ENCODE results near the gene MRPS22. TPM values are rescaled to one million over a fixed set of nuclear protein-coding genes. Genes with fewer than 3 reads are reported as not detected.

Gene MRPS22
- total RNA-seq, 2 donors from 2014 or later = 31.8 to 41.6 TPM

DNA sequence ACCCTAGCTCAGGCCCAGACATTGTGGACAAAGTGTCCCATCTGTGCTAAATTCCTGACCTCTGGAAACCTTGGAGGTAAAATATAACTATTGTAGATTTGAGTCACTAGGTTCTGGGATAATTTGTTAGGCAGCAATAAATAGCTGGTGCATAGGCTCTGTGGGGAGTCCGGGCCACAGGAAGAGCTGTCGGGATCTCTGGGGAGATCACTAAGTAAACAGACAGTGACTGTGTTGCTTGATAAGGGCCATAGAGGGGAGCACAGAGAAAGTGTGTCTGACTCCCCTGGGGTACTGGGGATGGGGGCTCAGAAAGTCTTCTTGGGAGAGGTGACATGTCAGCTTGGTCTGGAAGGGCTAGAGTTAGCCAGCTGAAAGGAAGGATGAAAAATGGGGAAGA is 37.7 kb upstream of the MRPS22 start:
- no peaks in the 10 kb centered on the region for H3K9me3 ChIP-seq (ENCODE audit: control insufficient read depth, low read length, poor library complexity, severe bottlenecking)
- Mint-ChIP-seq H3K4me3 (no peak overlapping the region), H3K4me1 (peaks cover 7% of the 10 kb centered on the region), H3K27me3 (peaks cover 31% of the 10 kb centered on the region), H3K36me3 (ENCODE audit: low read depth) (no peaks in the 10 kb centered on the region), H3K27ac (no peak overlapping the region)
- no peak for ATAC-seq
- DNase-seq = no peak

DNA sequence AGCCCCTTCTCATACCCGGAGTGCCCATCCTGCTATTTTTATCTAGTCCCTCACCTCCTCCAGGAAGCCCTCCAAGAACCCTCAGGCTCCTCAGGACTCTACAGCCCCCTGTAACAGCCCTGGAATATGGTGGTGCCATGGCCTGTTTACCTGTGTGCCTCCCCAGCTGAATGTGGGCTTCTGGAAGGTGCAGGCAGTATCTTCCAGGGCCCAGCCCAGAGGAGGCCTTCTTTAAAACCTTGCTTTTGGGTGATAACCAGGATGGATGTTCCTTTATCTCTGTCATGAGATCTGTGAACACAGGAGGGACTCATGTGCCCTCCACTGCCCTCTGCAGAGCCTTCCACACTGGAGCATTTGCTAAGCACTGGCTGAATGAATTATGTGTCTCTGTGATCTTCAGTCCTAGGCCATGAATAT is 36.7 kb upstream of the MRPS22 start:
- no peak for ATAC-seq
- H3K27me3 Mint-ChIP-seq = peaks cover 34% of the 10 kb centered on the region
- DNase-seq = no peak
- H3K4me1 Mint-ChIP-seq = peaks cover 6% of the 10 kb centered on the region
- H3K27ac Mint-ChIP-seq = no peak overlapping the region
- H3K4me3 Mint-ChIP-seq = no peak overlapping the region
- peaks cover 2% of the 10 kb centered on the region for H3K36me3 Mint-ChIP-seq (ENCODE audit: low read depth)
- no peaks in the 10 kb centered on the region for H3K9me3 ChIP-seq (ENCODE audit: control insufficient read depth, low read length, poor library complexity, severe bottlenecking)

DNA sequence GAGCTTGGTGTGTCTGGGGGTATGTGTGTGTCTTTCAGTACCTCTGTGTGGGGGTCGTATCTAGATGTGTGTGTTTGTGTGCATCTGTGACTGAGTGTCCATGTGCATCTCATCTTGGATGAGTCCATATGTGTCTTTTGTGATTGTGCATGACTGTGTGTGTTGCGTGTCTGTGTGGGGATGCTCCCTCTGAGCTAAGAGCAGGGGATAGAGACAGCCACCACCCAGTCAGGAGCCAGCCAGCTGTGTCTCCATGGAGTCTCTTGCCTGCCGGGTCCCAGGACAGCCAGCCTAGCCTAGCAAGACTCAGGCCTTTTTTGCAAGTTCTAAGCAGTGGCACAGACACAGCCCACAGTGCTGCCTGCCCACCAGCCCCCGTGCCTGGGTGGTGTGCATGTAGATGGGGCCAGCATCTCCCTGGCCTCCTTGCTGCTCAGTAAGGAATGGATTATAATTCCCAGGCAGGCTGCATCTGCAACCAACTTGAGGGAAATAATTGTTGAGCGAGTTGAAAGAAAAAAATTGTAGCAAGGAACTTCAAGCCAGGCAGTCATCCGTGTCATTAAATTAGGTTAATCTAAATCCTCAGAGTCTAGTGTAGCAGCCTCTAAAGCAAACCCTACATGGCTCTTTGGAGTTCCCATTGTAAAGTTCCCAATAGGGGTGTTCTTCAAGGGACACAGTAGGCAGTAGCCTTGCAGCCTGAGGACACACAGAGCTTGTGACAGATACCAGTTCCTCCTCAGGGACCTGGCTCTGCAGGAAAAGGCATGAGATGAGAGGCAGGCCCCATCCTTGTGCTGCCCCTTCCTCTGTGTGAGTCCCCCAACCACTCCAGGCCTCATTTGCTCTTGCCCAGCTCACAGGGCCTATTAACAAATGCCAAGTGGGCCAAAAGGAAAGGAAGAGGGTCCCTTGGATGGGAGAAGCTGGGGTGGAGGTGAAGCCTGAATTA is 35.9 kb upstream of the MRPS22 start:
- no peaks in the 10 kb centered on the region for H3K9me3 ChIP-seq (ENCODE audit: control insufficient read depth, low read length, poor library complexity, severe bottlenecking)
- ATAC-seq (no peak), DNase-seq (no peak)
- Mint-ChIP-seq H3K4me1 (peaks cover 2% of the 10 kb centered on the region), H3K36me3 (ENCODE audit: low read depth) (peaks cover 2% of the 10 kb centered on the region), H3K4me3 (no peak overlapping the region), H3K27me3 (peaks cover 35% of the 10 kb centered on the region), H3K27ac (no peak overlapping the region)

DNA sequence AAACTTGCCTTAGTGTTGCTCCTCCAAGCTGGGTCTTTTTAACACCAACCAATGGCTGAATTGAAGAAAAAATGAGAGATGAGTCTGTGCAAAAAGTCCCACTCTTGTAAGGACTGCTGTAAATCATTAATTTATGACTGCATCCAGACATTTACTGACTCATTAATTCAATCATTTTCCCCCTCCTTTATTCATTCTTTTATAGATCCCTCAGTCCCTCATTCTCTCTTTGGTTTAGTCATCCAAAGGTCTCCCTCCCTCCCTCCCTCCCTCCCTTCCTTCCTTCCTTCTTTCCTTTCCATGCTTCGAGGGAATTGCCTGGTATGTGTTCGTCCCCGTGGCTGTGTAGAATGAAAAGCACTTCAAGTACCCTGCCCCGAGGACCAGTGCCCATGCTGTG is 35.3 kb upstream of the MRPS22 start:
- Mint-ChIP-seq H3K27me3 (peaks cover 39% of the 10 kb centered on the region), H3K27ac (no peak overlapping the region), H3K4me1 (peaks cover 2% of the 10 kb centered on the region), H3K36me3 (ENCODE audit: low read depth) (peaks cover 2% of the 10 kb centered on the region), H3K4me3 (no peak overlapping the region)
- ATAC-seq (no peak), DNase-seq (no peak)
- no peaks in the 10 kb centered on the region for H3K9me3 ChIP-seq (ENCODE audit: control insufficient read depth, low read length, poor library complexity, severe bottlenecking)

DNA sequence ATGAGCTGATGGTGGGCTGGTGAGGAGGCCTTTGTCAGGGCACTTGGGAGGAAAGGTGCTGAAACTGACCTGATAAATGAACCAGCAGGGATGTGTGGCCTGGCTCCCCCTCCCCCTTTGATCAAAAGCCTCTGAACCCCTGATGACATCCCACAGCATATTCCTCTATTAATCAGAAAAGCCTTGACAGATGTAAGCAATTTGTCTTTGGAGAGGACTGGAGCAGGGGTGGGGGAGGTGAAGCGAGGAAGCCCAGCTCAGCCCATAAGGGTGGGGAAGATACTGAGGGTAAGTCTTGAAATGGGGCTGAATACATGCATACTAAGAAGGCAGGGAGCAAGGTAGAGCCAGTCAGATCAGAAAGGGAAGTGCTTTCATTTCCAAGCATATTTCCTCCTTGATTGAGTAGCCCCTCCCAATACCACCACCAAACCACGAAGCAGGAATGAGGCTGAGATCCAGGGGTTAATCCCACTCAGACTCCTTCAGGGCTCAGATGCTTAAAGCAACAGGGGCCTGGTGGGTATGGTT is 34.7 kb upstream of the MRPS22 start:
- H3K4me3 Mint-ChIP-seq = no peak overlapping the region
- H3K9me3 ChIP-seq (ENCODE audit: control insufficient read depth, low read length, poor library complexity, severe bottlenecking) = no peaks in the 10 kb centered on the region
- peaks cover 41% of the 10 kb centered on the region for H3K27me3 Mint-ChIP-seq
- peaks cover 2% of the 10 kb centered on the region for H3K4me1 Mint-ChIP-seq
- no peak overlapping the region for H3K27ac Mint-ChIP-seq
- no peak for ATAC-seq
- H3K36me3 Mint-ChIP-seq (ENCODE audit: low read depth) = peaks cover 2% of the 10 kb centered on the region
- DNase-seq = no peak

DNA sequence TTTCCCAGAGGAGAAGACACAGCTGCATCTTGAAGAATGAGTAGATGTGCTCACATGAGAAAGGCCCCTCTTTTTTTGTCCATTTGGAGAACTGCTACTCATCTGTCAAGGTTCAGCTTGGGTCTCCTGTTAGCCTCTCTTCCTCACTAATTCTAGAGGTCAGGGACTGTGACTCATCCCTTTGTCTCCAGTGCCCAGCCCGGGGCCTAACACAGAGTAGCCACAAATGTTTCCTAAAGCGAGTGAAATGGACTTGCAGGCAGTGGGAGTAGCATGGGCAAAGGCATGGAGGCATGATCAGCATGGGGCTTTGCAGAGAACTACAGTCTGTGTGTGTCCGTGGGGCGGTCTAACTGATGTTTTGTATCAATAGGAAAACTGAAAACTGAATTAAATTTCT is 33.9 kb upstream of the MRPS22 start:
- no peaks in the 10 kb centered on the region for H3K9me3 ChIP-seq (ENCODE audit: control insufficient read depth, low read length, poor library complexity, severe bottlenecking)
- no peak overlapping the region for H3K4me3 Mint-ChIP-seq
- peaks cover 2% of the 10 kb centered on the region for H3K4me1 Mint-ChIP-seq
- DNase-seq (no peak), ATAC-seq (no peak)
- H3K27me3 Mint-ChIP-seq = peaks cover 48% of the 10 kb centered on the region
- H3K36me3 Mint-ChIP-seq (ENCODE audit: low read depth) = peaks cover 2% of the 10 kb centered on the region
- no peak overlapping the region for H3K27ac Mint-ChIP-seq

DNA sequence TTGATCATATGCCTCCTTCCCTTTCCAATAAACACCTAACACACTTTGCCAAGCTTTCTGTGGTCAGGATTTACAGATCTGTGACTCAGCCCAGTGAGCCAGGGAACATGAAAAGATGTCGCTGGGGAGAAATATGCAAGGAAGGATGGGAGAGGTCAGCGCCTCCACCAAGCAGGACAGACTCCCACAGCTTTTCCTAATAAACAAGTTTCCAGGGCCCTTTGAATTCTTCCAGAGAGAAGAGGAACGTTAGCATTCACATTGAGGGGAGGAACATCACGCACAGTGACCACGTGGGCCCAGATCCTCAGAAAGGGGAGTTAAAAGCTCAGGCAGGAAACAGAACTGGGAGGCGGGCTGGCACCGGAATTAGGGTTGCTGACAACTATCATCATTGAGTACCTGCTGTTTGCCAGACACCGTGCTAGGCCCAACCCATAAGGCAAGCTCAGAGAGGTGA is 33.3 kb upstream of the MRPS22 start:
- peaks cover 53% of the 10 kb centered on the region for H3K27me3 Mint-ChIP-seq
- ATAC-seq (no peak), DNase-seq (no peak)
- peaks cover 2% of the 10 kb centered on the region for H3K36me3 Mint-ChIP-seq (ENCODE audit: low read depth)
- H3K9me3 ChIP-seq (ENCODE audit: control insufficient read depth, low read length, poor library complexity, severe bottlenecking) = no peaks in the 10 kb centered on the region
- H3K27ac Mint-ChIP-seq = no peak overlapping the region
- peaks cover 2% of the 10 kb centered on the region for H3K4me1 Mint-ChIP-seq
- H3K4me3 Mint-ChIP-seq = no peak overlapping the region

DNA sequence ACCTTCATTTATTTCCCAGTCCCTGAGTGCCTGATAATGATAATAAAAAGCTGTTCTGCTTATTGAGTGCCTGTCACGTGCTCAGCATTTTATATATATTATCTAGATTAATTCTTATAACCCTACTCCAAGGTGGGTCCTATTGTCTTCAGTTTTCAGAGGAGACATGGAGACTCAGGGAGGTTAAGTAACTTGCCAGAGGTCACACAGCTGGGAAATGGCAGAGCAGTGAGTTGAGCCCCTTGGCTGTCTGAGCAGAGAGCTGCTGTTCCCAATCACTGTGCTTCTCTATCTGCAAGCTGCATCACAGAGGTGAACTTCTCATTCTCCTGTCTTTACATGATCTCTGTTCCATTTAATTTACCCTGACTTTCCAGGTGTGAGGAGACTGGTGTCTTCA is 32.3 kb upstream of the MRPS22 start:
- H3K4me1 Mint-ChIP-seq = peaks cover 2% of the 10 kb centered on the region
- ATAC-seq (no peak), DNase-seq (no peak)
- H3K27me3 Mint-ChIP-seq = peaks cover 56% of the 10 kb centered on the region
- no peaks in the 10 kb centered on the region for H3K9me3 ChIP-seq (ENCODE audit: control insufficient read depth, low read length, poor library complexity, severe bottlenecking)
- H3K4me3 Mint-ChIP-seq = no peak overlapping the region
- no peak overlapping the region for H3K27ac Mint-ChIP-seq
- peaks cover 4% of the 10 kb centered on the region for H3K36me3 Mint-ChIP-seq (ENCODE audit: low read depth)

DNA sequence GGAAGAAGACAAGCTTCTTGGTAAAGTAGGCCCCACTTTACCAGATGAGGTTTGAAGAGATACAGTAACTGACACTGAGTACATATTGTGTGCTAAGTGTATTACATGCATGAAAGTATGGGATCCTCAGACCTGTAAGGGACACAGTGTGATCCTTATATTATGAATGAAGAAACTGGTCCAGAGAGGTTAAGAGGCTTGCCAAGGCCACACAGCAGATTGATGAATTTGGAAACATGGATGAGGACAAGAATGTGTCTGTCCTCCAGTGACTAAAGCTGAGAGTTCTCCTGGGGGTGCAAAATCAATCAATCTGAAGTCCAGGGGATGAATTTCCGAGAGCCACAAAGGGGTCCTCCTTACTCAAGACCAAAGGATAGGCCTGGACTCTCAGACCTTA is 31.4 kb upstream of the MRPS22 start:
- DNase-seq (no peak), ATAC-seq (no peak)
- no peaks in the 10 kb centered on the region for H3K9me3 ChIP-seq (ENCODE audit: control insufficient read depth, low read length, poor library complexity, severe bottlenecking)
- H3K27ac Mint-ChIP-seq = no peak overlapping the region
- peaks cover 2% of the 10 kb centered on the region for H3K4me1 Mint-ChIP-seq
- H3K4me3 Mint-ChIP-seq = no peak overlapping the region
- peaks cover 4% of the 10 kb centered on the region for H3K36me3 Mint-ChIP-seq (ENCODE audit: low read depth)
- peaks cover 56% of the 10 kb centered on the region for H3K27me3 Mint-ChIP-seq

DNA sequence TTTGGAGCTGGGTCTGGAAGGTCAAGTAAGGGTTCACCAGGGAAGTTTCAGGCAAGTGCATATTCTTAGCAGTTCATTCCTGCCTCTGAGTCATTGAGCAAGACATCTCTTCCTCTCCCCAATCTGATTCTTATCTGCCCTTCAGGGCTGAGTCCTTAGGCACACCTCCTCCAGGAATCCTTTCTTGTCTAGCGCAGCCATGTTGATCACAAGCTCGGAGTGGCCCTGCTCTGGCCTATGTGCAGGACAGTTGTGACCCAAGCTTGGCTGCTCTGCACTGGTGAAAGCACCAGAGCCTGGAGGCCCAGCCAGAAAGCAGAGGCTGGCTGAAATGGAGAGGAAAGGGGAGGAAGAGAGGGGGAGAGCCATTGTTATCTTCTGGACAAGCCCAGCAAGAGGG is 30.9 kb upstream of the MRPS22 start:
- no peak overlapping the region for H3K27ac Mint-ChIP-seq
- no peak overlapping the region for H3K4me3 Mint-ChIP-seq
- H3K27me3 Mint-ChIP-seq = peaks cover 56% of the 10 kb centered on the region
- DNase-seq = no peak
- no peak for ATAC-seq
- H3K4me1 Mint-ChIP-seq = peaks cover 2% of the 10 kb centered on the region
- no peaks in the 10 kb centered on the region for H3K9me3 ChIP-seq (ENCODE audit: control insufficient read depth, low read length, poor library complexity, severe bottlenecking)
- peaks cover 4% of the 10 kb centered on the region for H3K36me3 Mint-ChIP-seq (ENCODE audit: low read depth)

DNA sequence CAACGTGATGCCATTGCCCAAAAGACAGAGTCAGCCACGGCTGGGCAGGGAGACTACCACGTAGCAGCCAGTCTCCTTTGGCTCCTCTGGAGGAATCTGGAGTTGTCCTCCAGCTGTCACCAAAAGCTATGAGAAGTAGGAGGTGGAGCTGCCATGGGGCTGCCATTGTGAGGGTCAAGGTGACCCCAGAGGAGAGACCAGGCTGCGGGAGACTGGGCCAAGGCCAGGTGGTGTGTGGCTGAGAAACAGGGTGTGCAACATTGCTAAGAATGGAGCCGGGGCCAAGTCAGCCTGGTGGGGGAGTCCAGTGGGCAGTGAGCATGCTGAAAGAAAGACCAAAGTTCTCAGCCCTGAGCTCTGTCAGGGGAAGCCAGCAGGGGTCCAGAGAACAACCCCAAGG is 29.9 kb upstream of the MRPS22 start:
- Mint-ChIP-seq H3K27ac (peak overlapping the region; percentile 22), H3K4me3 (no peak overlapping the region), H3K36me3 (ENCODE audit: low read depth) (peaks cover 4% of the 10 kb centered on the region), H3K27me3 (peaks cover 58% of the 10 kb centered on the region), H3K4me1 (peaks cover 2% of the 10 kb centered on the region)
- DNase-seq = no peak
- H3K9me3 ChIP-seq (ENCODE audit: control insufficient read depth, low read length, poor library complexity, severe bottlenecking) = no peaks in the 10 kb centered on the region
- no peak for ATAC-seq

DNA sequence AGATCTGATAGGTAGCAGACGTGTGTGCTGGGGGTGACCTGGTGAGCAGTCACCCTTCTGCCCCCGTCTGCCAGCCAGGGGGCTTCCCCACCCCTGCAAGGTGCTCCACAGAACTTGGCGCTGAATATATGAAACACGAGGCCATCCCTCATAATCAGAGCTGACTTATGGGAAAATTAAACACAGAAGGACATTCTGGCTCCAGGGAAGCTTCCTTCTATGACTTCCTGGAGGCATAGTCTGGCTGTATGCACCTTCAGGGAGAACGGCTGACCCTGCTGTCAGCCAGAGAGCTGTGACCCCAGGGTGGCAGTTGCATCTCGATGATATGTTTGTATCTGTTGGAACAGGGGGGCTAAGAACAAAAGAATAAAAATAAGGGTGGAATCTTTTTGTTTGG is 26.6 kb upstream of the MRPS22 start:
- Mint-ChIP-seq H3K4me3 (no peak overlapping the region), H3K4me1 (peaks cover 3% of the 10 kb centered on the region), H3K36me3 (ENCODE audit: low read depth) (peaks cover 2% of the 10 kb centered on the region), H3K27me3 (peaks cover 59% of the 10 kb centered on the region), H3K27ac (no peak overlapping the region)
- ATAC-seq (no peak), DNase-seq (no peak)
- H3K9me3 ChIP-seq (ENCODE audit: control insufficient read depth, low read length, poor library complexity, severe bottlenecking) = no peaks in the 10 kb centered on the region

DNA sequence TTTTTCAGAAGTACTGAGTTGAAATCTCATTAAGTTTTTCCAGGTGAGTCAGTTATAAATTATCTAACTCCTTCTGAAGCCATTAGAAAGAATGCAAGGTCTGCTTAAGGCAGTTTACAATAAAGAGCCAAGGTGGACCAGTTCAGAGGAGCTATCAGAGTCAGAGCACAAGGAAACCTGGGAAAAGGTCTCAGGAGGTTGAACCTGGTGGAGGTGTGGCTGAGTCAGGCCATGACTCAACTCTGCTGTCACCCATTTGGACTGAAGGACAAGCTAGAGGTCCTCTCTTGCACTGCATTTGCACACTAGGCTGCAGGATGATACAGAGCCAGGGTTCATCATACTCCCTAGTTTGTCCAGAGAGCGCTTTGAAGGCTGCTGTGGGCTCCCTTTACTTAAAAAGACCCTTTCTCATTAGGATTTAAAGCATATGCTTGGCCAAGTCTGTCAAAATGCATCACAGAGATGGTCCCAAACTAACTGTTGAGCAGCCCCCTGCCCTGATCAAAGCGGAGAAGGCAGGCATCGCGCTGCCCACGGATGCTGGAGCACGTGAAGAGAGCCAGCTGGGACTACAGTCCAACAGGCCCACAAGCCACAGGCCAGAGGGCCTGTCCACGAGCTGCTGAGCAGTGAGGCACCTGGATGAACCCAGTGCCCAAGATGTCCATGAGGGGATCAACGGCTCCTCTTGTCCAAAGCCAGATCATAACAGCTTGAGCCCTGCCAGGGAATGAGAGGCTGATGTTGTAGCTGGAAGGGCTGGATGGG is 26.0 kb upstream of the MRPS22 start:
- no peak for ATAC-seq
- DNase-seq = no peak
- Mint-ChIP-seq H3K27ac (no peak overlapping the region), H3K27me3 (peaks cover 54% of the 10 kb centered on the region), H3K36me3 (ENCODE audit: low read depth) (peaks cover 2% of the 10 kb centered on the region), H3K4me1 (peaks cover 3% of the 10 kb centered on the region), H3K4me3 (no peak overlapping the region)
- H3K9me3 ChIP-seq (ENCODE audit: control insufficient read depth, low read length, poor library complexity, severe bottlenecking) = no peaks in the 10 kb centered on the region

All from T-helper 17 cell (primary cell).